Sigmoid colon (tissue), 7 donors: Measurements from ENCODE around the gene TULP3. TPM values are rescaled to one million over a fixed set of nuclear protein-coding genes. Genes with fewer than 3 reads are reported as not detected.
"Not testable (repeated sequence)": the region's sequence is repeated elsewhere in the genome, so short reads cannot be mapped to it uniquely, and the experiment has no call there.

Source experiments
- DNase-seq: peaks from one replicate; pipeline ENCODE4 v3.0.0-alpha.2; 2019
- H3K27ac ChIP-seq, 4 donors: fragments of 200-600 bp; sonication (generic); one replicate each; pipeline ENCODE4 v1.5.1; 2016 to 2019; ENCODE audit warnings: mild to moderate bottlenecking in 1 of 4
- H3K27me3 ChIP-seq, 3 donors: fragments of 200-600 bp; sonication (generic); one replicate each; pipeline ENCODE4 v1.5.1; 2019; ENCODE audit warnings: mild to moderate bottlenecking in 1 of 3
- H3K36me3 ChIP-seq, 4 donors: fragments of 200-600 bp; sonication (generic); one replicate each; pipeline ENCODE4 v1.5.1; 2016 to 2019
- H3K4me1 ChIP-seq, 4 donors: fragments of 200-600 bp; sonication (generic); one replicate each; pipeline ENCODE4 v1.5.1; 2017 to 2019
- H3K4me3 ChIP-seq, 4 donors: fragments of 200-600 bp; sonication (generic); one replicate each; pipeline ENCODE4 v1.5.1; 2017 to 2019; ENCODE audit warnings: mild to moderate bottlenecking in 2 of 4, moderate library complexity in 1 of 4
- H3K9me3 ChIP-seq, 4 donors: fragments of 200-600 bp in 3 of 4; sonication (generic) in 3 of 4; one replicate each; pipeline versions ENCODE4 v1.5.1 to v1.6.1; 2013 to 2019
- CTCF ChIP-seq, 4 experiments: fragments of 450-650 bp in 3 of 4; fragments of 200-600 bp in 1 of 4; IDR thresholded peaks; one replicate each; pipeline ENCODE4 v1.5.1; 2016 to 2019; ENCODE audit warnings: antibody characterized with exemption in 4 of 4, mild to moderate bottlenecking in 3 of 4, moderate library complexity in 2 of 4
- EP300 ChIP-seq, 4 donors: sonication (generic); formaldehyde crosslinking; IDR thresholded peaks; one replicate each; pipeline ENCODE4 v1.6.1; 2017; ENCODE audit warnings: antibody characterized with exemption in 4 of 4
- POLR2A ChIP-seq, 2 donors: fragments of 450-650 bp; IDR thresholded peaks; one replicate each; pipeline ENCODE4 v1.6.1; 2016; ENCODE audit warnings: antibody characterized with exemption in 2 of 2, mild to moderate bottlenecking in 2 of 2, moderate library complexity in 2 of 2
- POLR2AphosphoS5 ChIP-seq, 4 donors: sonication (generic); formaldehyde crosslinking; IDR thresholded peaks; one replicate each; pipeline ENCODE4 v1.6.1; 2017; ENCODE audit warnings: antibody characterized with exemption in 4 of 4
- WGBS, 2 donors: extraction: QIAGEN DNeasy Blood & Tissue Kit; methylation state at CpG; one replicate each; pipeline ENCODE4 v1.1.7; 2013; 5-methylcytosine and 5-hydroxymethylcytosine counted together
- intact Hi-C: fragments of 100-400 bp; cut with DNase I; formaldehyde crosslinking; loops from one replicate; pipeline ENCODE4 v1.15.1; 2023
- polyA plus RNA-seq, 3 donors: library from polyadenylated mRNA; stranded (reverse); fragments of 200-250 nt; gene quantifications; one replicate each; pipeline ENCODE4 v1.2.3, GENCODE V29; 2013
- total RNA-seq, 4 donors: library from RNA; depleted of rRNA; stranded (reverse); fragments of >200 nt; gene quantifications; one replicate each; pipeline ENCODE4 v1.1.0, GENCODE V29; 2016
- donor health status: healthy with polysubstance abuse.
- donor health status: Bipolar disorder and iron deficiency.
- donor health status: healthy.

The TULP3 gene
- total and polyA plus RNA-seq, 7 donors, result 3.0 to 32.1 (median 17.8) TPM

- Histone ChIP-seq H3K9me3 (no peaks in the 10 kb centered on the region), H3K4me1 (no peaks in the 10 kb centered on the region), H3K27ac (no peak overlapping the region), H3K27me3 (no peaks in the 10 kb centered on the region), H3K36me3 (no peaks in the 10 kb centered on the region), H3K4me3 (no peak overlapping the region)
- no peak for DNase-seq
- intact Hi-C loops, result no loop called here
- TF ChIP-seq POLR2AphosphoS5 (IDR thresholded peaks at IDR 0.05) (no peak), CTCF (IDR thresholded peaks at IDR 0.05) (no peak), EP300 (IDR thresholded peaks at IDR 0.05) (no peak), POLR2A (IDR thresholded peaks at IDR 0.05) (no peak)
Observed at GRCh38 chr12:2860170-2860569, 30.5 kb upstream of the TULP3 start.

- Histone ChIP-seq H3K4me3 (no peak overlapping the region), H3K9me3 (no peaks in the 10 kb centered on the region), H3K4me1 (no peaks in the 10 kb centered on the region), H3K27me3 (no peaks in the 10 kb centered on the region), H3K27ac (no peak overlapping the region), H3K36me3 (no peaks in the 10 kb centered on the region)
- intact Hi-C loops, result no loop called here
- DNase-seq, result no peak
- no peak for TF ChIP-seq POLR2A (IDR thresholded peaks at IDR 0.05)
- TF ChIP-seq EP300 (IDR thresholded peaks at IDR 0.05), result no peak
- TF ChIP-seq POLR2AphosphoS5 (IDR thresholded peaks at IDR 0.05), result no peak
- no peak for TF ChIP-seq CTCF (IDR thresholded peaks at IDR 0.05)
- WGBS, 2 donors, result 94 to 96% methylated on average over 7 of the region's 7 CpGs
Observed at GRCh38 chr12:2862876-2863275, 27.8 kb upstream of the TULP3 start.

GRCh38 chr12:2863402-2863801 lies 27.3 kb upstream of the TULP3 start:
- DNase-seq, intact Hi-C loops, H3K27me3 ChIP-seq, H3K27ac ChIP-seq, H3K4me3 ChIP-seq, H3K36me3 ChIP-seq, H3K4me1 ChIP-seq, H3K9me3 ChIP-seq: not testable (repeated sequence)
- 94 to 96% methylated on average over 7 of the region's 7 CpGs for WGBS, 2 donors

GRCh38 chr12:2864198-2864597 lies 26.5 kb upstream of the TULP3 start:
- no peak overlapping the region for H3K27ac ChIP-seq
- no peaks in the 10 kb centered on the region for H3K9me3 ChIP-seq
- H3K4me1 ChIP-seq, result no peaks in the 10 kb centered on the region
- H3K4me3 ChIP-seq, result no peak overlapping the region
- no peaks in the 10 kb centered on the region for H3K27me3 ChIP-seq
- 97% methylated on average over 9 of the region's 9 CpGs for WGBS, 2 donors
- no peak for TF ChIP-seq POLR2A (IDR thresholded peaks at IDR 0.05)
- DNase-seq, result no peak
- intact Hi-C loops, result no loop called here
- H3K36me3 ChIP-seq, result no peaks in the 10 kb centered on the region

GRCh38 chr12:2868986-2869632 lies 21.6 kb upstream of the TULP3 start:
- 95 to 96% methylated on average over 9 of the region's 9 CpGs for WGBS, 2 donors
- H3K9me3 ChIP-seq, H3K36me3 ChIP-seq, H3K4me1 ChIP-seq, H3K27me3 ChIP-seq, H3K4me3 ChIP-seq, intact Hi-C loops, H3K27ac ChIP-seq, DNase-seq: not testable (repeated sequence)

GRCh38 chr12:2876431-2877046 lies 14.2 kb upstream of the TULP3 start:
- Histone ChIP-seq H3K27ac (peak overlapping the region; percentile 85 to 95 (median 92)), H3K36me3 (no peaks in the 10 kb centered on the region), H3K4me1 (peaks cover 0 to 19% (median 17%) of the 10 kb centered on the region in 4 donors), H3K9me3 (no peaks in the 10 kb centered on the region), H3K4me3 (peak overlapping the region; percentile 70 to 94 (median 85)), H3K27me3 (no peaks in the 10 kb centered on the region)
- 3 to 5% methylated on average over 38 of the region's 38 CpGs for WGBS, 2 donors
- intact Hi-C loops, result no loop called here
- peak; percentile 62 for DNase-seq
- TF ChIP-seq POLR2AphosphoS5 (IDR thresholded peaks at IDR 0.05) (no peak), CTCF (IDR thresholded peaks at IDR 0.05) (no peak), EP300 (IDR thresholded peaks at IDR 0.05) (no peak), POLR2A (IDR thresholded peaks at IDR 0.05) (no peak)
